GM12874 (cell line): ENCODE measurements around the gene PTDSS2.

Experiments
- CTCF ChIP-seq: IDR thresholded peaks from 2 replicates; pipeline ENCODE4 v1.5.1; 2011; ENCODE audit warnings: low read depth, mild to moderate bottlenecking, control low read depth, low read length, moderate library complexity; ENCODE audit not compliant: insufficient read depth

The PTDSS2 gene

GRCh38 chr11:533586-534395, 83.7 kb downstream of the PTDSS2 start:
- TF ChIP-seq CTCF = no peak

GRCh38 chr11:534396-535209, 84.5 kb downstream of the PTDSS2 start:
- TF ChIP-seq CTCF = no peak

- no peak for TF ChIP-seq CTCF
Measured at GRCh38 chr11:535210-535518, 85.1 kb downstream of the PTDSS2 start.

GRCh38 chr11:535519-536454, 85.7 kb downstream of the PTDSS2 start, which contains the start of gene HRAS:
TSS of gene HRAS (minus strand) at chr11:535576.
- TF ChIP-seq CTCF = no peak

GRCh38 chr11:536841-537621, 87.0 kb downstream of the PTDSS2 start, which contains the start of gene LRRC56:
TSS of gene LRRC56 (plus strand) at chr11:537527. CDS start at chr11:540685, 3,158 bp downstream.
- TF ChIP-seq CTCF = no peak

- TF ChIP-seq CTCF = no peak
Measured at GRCh38 chr11:537622-538430, 87.7 kb downstream of the PTDSS2 start.
